Measurements from ENCODE around the gene ATN1.

ATN1 gene

GRCh38 chr12:6959805-6960592 lies 32.2 kb downstream of the ATN1 start:
- no peak for DNase-seq

GRCh38 chr12:6960593-6961277 lies 33.0 kb downstream of the ATN1 start:
- no peak for DNase-seq

GRCh38 chr12:6961278-6961694 lies 33.5 kb downstream of the ATN1 start:
- no peak for DNase-seq

GRCh38 chr12:6961695-6962284 lies 34.0 kb downstream of the ATN1 start:
- DNase-seq: peak; percentile 83

GRCh38 chr12:6962285-6963015 lies 34.7 kb downstream of the ATN1 start:
- no peak for DNase-seq

- DNase-seq: no peak
These were observed 35.4 kb downstream of the ATN1 start for GRCh38 chr12:6963016-6963731.

GRCh38 chr12:6963791-6964413 lies 36.1 kb downstream of the ATN1 start:
- DNase-seq: no peak

GRCh38 chr12:6964605-6965025 lies 36.9 kb downstream of the ATN1 start:
- no peak for DNase-seq

- peak; percentile 88 for DNase-seq
These were observed 37.4 kb downstream of the ATN1 start for GRCh38 chr12:6965026-6965661.

GRCh38 chr12:6965714-6966113 lies 38.0 kb downstream of the ATN1 start:
- no peak for DNase-seq

- DNase-seq: no peak
These were observed 38.6 kb downstream of the ATN1 start for GRCh38 chr12:6966351-6966750.

- no peak for DNase-seq
These were observed 39.9 kb downstream of the ATN1 start for GRCh38 chr12:6967651-6968100.

GRCh38 chr12:6968426-6968825 lies 40.7 kb downstream of the ATN1 start:
- no peak for DNase-seq

GRCh38 chr12:6970096-6970527 lies 42.4 kb downstream of the ATN1 start:
- peak; percentile 13 for DNase-seq

GRCh38 chr12:6974180-6974579 lies 46.4 kb downstream of the ATN1 start:
- no peak for DNase-seq

GRCh38 chr12:6975297-6976032 lies 47.7 kb downstream of the ATN1 start:
- DNase-seq: no peak

- DNase-seq: no peak
These were observed 49.9 kb downstream of the ATN1 start for GRCh38 chr12:6977653-6978052.

GRCh38 chr12:6978188-6978587 lies 50.4 kb downstream of the ATN1 start:
- DNase-seq: no peak

- DNase-seq: no peak
These were observed 50.9 kb downstream of the ATN1 start for GRCh38 chr12:6978611-6979011.

- DNase-seq: no peak
These were observed 51.3 kb downstream of the ATN1 start for GRCh38 chr12:6979021-6979420.

GRCh38 chr12:6979453-6979852 lies 51.7 kb downstream of the ATN1 start:
- no peak for DNase-seq
